A375 (cell line): ENCODE results near the gene DVL2. TPM values are rescaled to one million over a fixed set of nuclear protein-coding genes. Genes with fewer than 3 reads are reported as not detected.
A peak's percentile ranks its signal among the peaks of the same experiment; 100 is the strongest.

Experiments
- small RNA-seq: library from RNA; depleted of rRNA; stranded (forward); fragments of <200 nt; gene quantifications from one replicate; pipeline ENCODE3, GENCODE V24; 2014
- total RNA-seq: library from RNA; depleted of rRNA; stranded (reverse); fragments of >200 nt; shearing (Covaris generic); gene quantifications from 2 replicates; pipeline ENCODE4 v1.2.3, GENCODE V29; 2014; rRNA removed

Gene DVL2
- total RNA-seq: 67.9 and 69.8 TPM in 2 replicates

GRCh38 chr17:7234083-7234951 is at the start of gene DVL2:
TSS of gene DVL2 (minus strand) at chr17:7234517. CDS start at chr17:7234262, 255 bp downstream.

GRCh38 chr17:7281074-7281952 is 47.0 kb upstream of the DVL2 start, which contains the start of gene SLC2A4:
TSS of gene SLC2A4 (plus strand) at chr17:7281718. CDS start at chr17:7281935, 217 bp downstream.

DNA sequence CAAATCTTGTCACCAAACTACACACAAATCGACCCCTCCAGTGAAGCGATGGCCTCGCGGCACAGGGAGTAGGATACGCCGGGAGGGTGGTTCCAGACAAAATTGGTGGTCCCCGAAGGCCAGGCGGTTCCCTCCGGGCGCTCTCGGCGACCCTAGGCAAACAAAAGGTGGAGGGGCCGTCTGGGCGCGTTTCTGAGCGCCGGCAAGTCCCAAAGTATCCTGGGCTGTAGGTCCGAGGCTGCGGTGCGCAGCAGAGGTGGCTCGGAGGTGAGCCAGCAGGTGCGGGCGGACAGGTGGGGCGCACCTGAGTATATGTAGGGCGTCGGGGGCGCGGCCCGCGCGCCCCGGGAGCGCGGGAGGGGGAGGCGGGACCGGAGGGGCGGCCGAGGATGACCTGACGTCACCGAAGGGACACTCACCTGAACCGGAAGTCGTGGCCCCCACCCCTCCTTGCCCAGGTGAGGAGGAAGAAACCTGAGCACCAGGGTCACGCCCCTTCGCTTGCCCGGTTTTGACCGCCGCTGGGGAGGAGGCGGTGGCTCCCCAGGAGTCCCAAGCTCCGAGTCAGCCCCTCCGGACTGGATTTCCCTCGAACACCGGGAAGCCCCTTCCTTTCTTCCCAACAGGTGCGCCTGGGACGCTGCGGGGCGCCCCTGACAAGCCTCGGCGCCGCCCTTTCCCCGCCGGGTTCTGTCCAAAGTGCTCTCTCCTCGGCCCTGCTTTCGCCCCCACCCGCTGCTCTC is 28.0 kb upstream of the DVL2 start, which contains the start of gene CLDN7:
Gene CLDN7 (minus strand): TSS at position 287 of the 743 bp plus-strand sequence. CDS start 435 bp downstream, outside the sequence.

DNA sequence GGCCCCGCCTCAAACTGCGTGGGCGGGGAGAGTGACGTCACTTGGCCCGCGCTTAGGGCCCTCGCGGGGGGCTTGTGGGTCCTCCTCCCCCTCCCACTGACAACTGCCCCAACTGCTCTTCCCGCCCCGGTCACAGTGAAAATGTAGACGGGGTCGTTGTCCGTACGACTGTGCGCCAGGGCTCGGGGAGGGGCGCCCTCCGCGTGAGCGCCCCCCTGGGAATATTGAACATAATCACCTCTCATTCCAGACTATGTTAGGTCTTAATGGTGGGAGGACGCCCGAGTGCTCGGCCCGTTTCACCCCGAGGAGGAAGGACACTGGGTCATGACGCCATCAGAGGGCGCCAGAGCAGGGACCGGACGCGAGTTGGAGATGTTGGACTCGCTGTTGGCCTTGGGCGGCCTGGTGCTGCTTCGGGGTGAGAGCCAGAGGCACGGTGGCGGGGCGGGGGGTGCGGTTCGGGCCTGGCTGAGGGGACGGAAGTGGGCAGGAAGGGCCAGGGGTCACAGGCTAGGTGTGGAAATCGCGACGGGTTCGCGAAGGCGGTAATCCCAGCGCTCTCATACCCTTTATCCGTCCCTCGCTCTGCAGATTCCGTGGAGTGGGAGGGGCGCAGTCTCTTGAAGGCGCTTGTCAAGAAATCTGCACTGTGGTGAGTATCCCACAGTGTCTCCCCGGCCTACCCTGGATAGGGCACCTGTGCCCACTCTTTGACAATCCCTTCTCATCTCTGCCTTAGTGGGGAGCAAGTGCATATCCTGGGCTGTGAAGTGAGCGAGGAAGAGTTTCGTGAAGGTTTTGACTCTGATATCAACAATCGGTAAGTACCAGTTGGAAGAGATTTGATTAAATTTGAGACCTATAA is 18.1 kb upstream of the DVL2 start, which contains the start of gene ELP5:
Gene ELP5 (plus strand): TSS at position 40 of the 868 bp plus-strand sequence. CDS start 336 bp downstream, at position 376.

DNA sequence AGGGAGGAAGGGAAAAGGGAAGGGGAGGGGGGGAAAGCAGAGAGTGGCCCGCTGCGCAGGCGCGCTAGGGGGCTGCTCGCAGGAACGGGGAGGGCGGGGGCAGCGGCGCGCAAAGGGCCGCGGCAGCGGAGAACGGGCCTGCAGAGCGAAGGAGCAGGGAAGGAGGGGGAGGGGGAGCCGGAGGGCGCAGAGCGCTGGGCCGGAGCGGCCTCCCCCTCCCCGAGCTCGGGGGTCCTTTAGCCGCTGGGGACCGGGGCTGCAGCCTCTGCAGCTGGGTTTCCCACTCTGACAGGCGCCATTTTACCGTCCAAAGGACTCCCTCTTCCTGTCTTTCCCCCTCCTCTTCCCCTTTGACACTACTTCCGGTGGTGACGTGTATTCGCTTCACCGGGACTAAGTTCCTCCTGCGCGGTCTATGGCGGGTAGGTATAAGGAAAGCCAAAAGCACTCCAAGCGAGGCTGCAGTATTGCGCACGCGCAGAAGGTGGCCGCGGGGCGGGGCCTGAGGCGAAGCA is 17.4 kb upstream of the DVL2 start, which contains the start of gene CTDNEP1:
Gene CTDNEP1 (minus strand): TSS at position 74 of the 515 bp plus-strand sequence. CDS start 438 bp downstream, outside the sequence.

GRCh38 chr17:7241783-7242716 is 7.7 kb upstream of the DVL2 start, which contains the start of gene GABARAP:
TSS of gene GABARAP (minus strand) at chr17:7242449. CDS start at chr17:7242330, 119 bp downstream.

GRCh38 chr17:7239091-7240027 is 5.0 kb upstream of the DVL2 start, which contains the start of gene PHF23:
TSS of gene PHF23 (minus strand) at chr17:7239457. CDS start at chr17:7239279, 178 bp downstream.

GRCh38 chr17:7219812-7220592 is 14.3 kb downstream of the DVL2 start, which contains the start of the genes ACADVL and DLG4:
TSS of gene ACADVL (plus strand) at chr17:7219938. CDS start at chr17:7219985, 47 bp downstream.
TSS of gene DLG4 (minus strand) at chr17:7219836.

DNA sequence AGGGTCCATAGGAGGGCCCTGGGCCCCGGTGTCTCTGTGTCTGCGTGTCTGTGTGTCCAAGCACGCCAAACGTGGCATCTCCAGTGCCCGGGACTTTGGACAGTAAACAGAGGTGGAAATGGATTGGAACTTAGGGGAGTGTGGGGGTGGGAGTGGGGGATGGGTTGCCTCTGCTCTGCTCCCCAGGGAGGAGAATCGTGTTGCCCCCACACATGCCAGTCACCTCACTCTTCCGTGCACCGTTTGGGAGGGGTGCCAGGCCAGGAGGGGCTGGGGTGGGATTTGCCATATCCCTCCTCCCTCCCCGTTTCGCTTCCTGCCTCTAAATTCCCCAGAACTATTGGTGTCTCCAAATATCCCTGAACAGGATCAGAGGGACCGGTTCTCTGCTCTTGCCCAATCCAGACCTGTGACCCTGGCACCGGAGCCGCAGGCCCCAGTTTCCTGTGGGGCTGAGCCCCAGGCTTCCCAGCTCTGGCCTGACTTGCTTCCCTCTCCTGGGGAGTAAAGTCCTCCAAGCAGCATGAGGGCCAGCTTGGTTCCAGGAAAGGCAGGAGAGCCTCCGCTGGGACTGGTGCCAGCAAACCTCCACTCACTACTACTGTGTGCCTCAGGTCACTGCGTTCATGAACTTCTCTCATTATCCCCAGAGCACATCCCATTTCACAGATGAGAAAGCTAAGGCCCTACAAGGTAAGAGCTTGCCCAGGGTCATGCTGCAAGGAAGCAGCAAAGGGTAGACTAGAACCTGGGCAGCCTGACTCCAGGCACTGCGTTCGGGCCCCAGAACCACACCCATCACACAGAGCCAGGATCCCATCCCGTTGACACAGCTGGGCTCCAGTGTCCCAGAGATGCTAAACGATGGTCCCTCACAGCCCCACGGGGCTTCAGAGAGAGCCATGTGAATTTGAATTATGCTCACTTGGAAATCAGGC is 54.7 kb downstream of the DVL2 start, which contains the start of gene ASGR1:
Gene ASGR1 (minus strand): TSS at position 54 of the 938 bp plus-strand sequence. CDS start 807 bp downstream, outside the sequence.

Small RNAs within 50 kb of the gene (small RNA-seq; reads per million reads assigned to genes)
- gene AC120057.4 (not detected), gene MIR324 (0.46 reads per million, percentile 17 among the genes with 10 or more reads in this experiment), gene RF00019 (not detected)

Other genes starting within 250 kb of the DVL2 start
- not detected in 2 replicates for gene ALOX12, start 238.5 kb downstream of the DVL2 start, total RNA-seq
- gene RNASEK, start 221.9 kb downstream of the DVL2 start, total RNA-seq: 89.7 and 140 TPM in 2 replicates
- not detected in 2 replicates for gene BCL6B, start 211.5 kb downstream of the DVL2 start, total RNA-seq
- gene SLC16A13, start 198.5 kb downstream of the DVL2 start, total RNA-seq: 0.53 and 0.79 TPM in 2 replicates
- gene SLC16A11, start 190.4 kb downstream of the DVL2 start, total RNA-seq: not detected in 2 replicates
- not detected in 2 replicates for gene CLEC10A, start 154.3 kb downstream of the DVL2 start, total RNA-seq
- not detected in 2 replicates for gene ASGR2, start 119.7 kb downstream of the DVL2 start, total RNA-seq
- gene ASGR1, start 55.1 kb downstream of the DVL2 start, total RNA-seq: 2.0 and 3.1 TPM in 2 replicates
- gene DLG4, start 14.7 kb downstream of the DVL2 start, total RNA-seq: 18.1 and 25.8 TPM in 2 replicates
- 659 and 664 TPM in 2 replicates for gene ACADVL, start 14.6 kb downstream of the DVL2 start, total RNA-seq
- 52.4 and 54.4 TPM in 2 replicates for gene PHF23, start 4.9 kb upstream of the DVL2 start, total RNA-seq
- gene GABARAP, start 7.9 kb upstream of the DVL2 start, total RNA-seq: 147 and 165 TPM in 2 replicates
- gene CTDNEP1, start 17.2 kb upstream of the DVL2 start, total RNA-seq: 53.1 and 75.3 TPM in 2 replicates
- gene ELP5, start 17.7 kb upstream of the DVL2 start, total RNA-seq: 69.7 and 99.4 TPM in 2 replicates
- gene CLDN7, start 28.0 kb upstream of the DVL2 start, total RNA-seq: 0.49 and 0.50 TPM in 2 replicates
- gene SLC2A4, start 47.2 kb upstream of the DVL2 start, total RNA-seq: 0.05 TPM in 1 of 2 replicates, not detected in the other
- not detected in 2 replicates for gene YBX2, start 60.1 kb upstream of the DVL2 start, total RNA-seq
- 1,009 and 1,089 TPM in 2 replicates for gene EIF5A, start 73.1 kb upstream of the DVL2 start, total RNA-seq
- gene GPS2, start 80.8 kb upstream of the DVL2 start, total RNA-seq: 97.9 and 100 TPM in 2 replicates
- 14.2 and 17.0 TPM in 2 replicates for gene NEURL4, start 94.8 kb upstream of the DVL2 start, total RNA-seq
- gene ACAP1, start 102.0 kb upstream of the DVL2 start, total RNA-seq: 2.5 and 5.1 TPM in 2 replicates
- 5.3 and 7.2 TPM in 2 replicates for gene KCTD11, start 117.6 kb upstream of the DVL2 start, total RNA-seq
- not detected in 2 replicates for gene TMEM95, start 120.6 kb upstream of the DVL2 start, total RNA-seq
- 1.0 and 2.4 TPM in 2 replicates for gene TNK1, start 146.6 kb upstream of the DVL2 start, total RNA-seq
- 32.1 and 34.0 TPM in 2 replicates for gene PLSCR3, start 160.0 kb upstream of the DVL2 start, total RNA-seq
- 111 and 127 TPM in 2 replicates for gene TMEM256, start 169.6 kb upstream of the DVL2 start, total RNA-seq
- 9.7 and 10.0 TPM in 2 replicates for gene NLGN2, start 173.3 kb upstream of the DVL2 start, total RNA-seq
- gene SPEM1, start 185.8 kb upstream of the DVL2 start, total RNA-seq: not detected in 2 replicates
- gene SPEM2, start 191.1 kb upstream of the DVL2 start, total RNA-seq: not detected in 2 replicates
- gene SPEM3, start 194.3 kb upstream of the DVL2 start, total RNA-seq: not detected in 2 replicates
- gene TMEM102, start 200.9 kb upstream of the DVL2 start, total RNA-seq: 4.0 and 7.8 TPM in 2 replicates
- 0.38 and 0.98 TPM in 2 replicates for gene FGF11, start 205.0 kb upstream of the DVL2 start, total RNA-seq
- 6.1 and 6.9 TPM in 2 replicates for gene CHRNB1, start 210.5 kb upstream of the DVL2 start, total RNA-seq
- gene ZBTB4, start 245.1 kb upstream of the DVL2 start, total RNA-seq: 12.8 and 13.5 TPM in 2 replicates
- not detected in 2 replicates for gene SLC35G6, start 246.9 kb upstream of the DVL2 start, total RNA-seq
- gene POLR2A, start 249.8 kb upstream of the DVL2 start, total RNA-seq: 53.6 and 115 TPM in 2 replicates